Measurements from ENCODE around the gene TTBK2.

GRCh38 chr15:42808913-42809312 is 111.7 kb downstream of the TTBK2 start:
- TF ChIP-seq CTCF (IDR thresholded peaks at IDR 0.05): no peak
- TF ChIP-seq ZFX (IDR thresholded peaks at IDR 0.05; ENCODE audit: borderline replicate concordance): no peak

Measured in 22Rv1 (cell line).